Chondrocyte (in vitro differentiated cells): Measurements from ENCODE around the gene USP15. TPM values are rescaled to one million over a fixed set of nuclear protein-coding genes. Genes with fewer than 3 reads are reported as not detected.

Source experiments
- DNase-seq: peaks from one replicate; pipeline ENCODE4 v3.0.0; 2021; ENCODE audit warnings: mixed read lengths, low spot score
- H3K27ac Mint-ChIP-seq: one replicate; pipeline ENCODE4 v1.8.0; 2021; ENCODE audit warnings: mild to moderate bottlenecking, moderate library complexity, mixed read lengths; ENCODE audit not compliant: unreplicated experiment
- H3K27me3 Mint-ChIP-seq: 2 replicates; pipeline ENCODE4 v1.8.0; 2021; ENCODE audit warnings: low read depth, mixed read lengths
- H3K36me3 Mint-ChIP-seq: 2 replicates; pipeline ENCODE4 v1.8.0; 2021; ENCODE audit warnings: low read depth, mixed read lengths
- H3K4me1 Mint-ChIP-seq: 2 replicates; pipeline ENCODE4 v1.8.0; 2021; ENCODE audit warnings: low read depth, mild to moderate bottlenecking, mixed read lengths
- H3K4me3 Mint-ChIP-seq: one replicate; pipeline ENCODE4 v1.8.0; 2021; ENCODE audit warnings: mild to moderate bottlenecking, moderate library complexity, mixed read lengths; ENCODE audit not compliant: unreplicated experiment
- H3K9me3 Mint-ChIP-seq: 2 replicates; pipeline ENCODE4 v1.8.0; 2021; ENCODE audit warnings: low read depth, mixed read lengths
- CTCF ChIP-seq: fragments of 200-600 bp; sonication (generic); IDR thresholded peaks from 2 replicates; pipeline ENCODE4 v1.5.0; 2021; ENCODE audit warnings: antibody characterized with exemption, mild to moderate bottlenecking, moderate library complexity
- total RNA-seq: library from RNA; stranded (reverse); gene quantifications from 3 replicates; pipeline ENCODE4 v1.2.1, GENCODE V29; 2021

USP15 gene
- total RNA-seq, 1 donor from 2014 or later = 48.2 TPM

GRCh38 chr12:62382526-62382925, 122.3 kb downstream of the USP15 start:
- Mint-ChIP-seq H3K9me3 (no peaks in the 10 kb centered on the region), H3K4me3 (no peak overlapping the region), H3K27ac (no peak overlapping the region), H3K27me3 (no peaks in the 10 kb centered on the region), H3K4me1 (peaks cover 4% of the 10 kb centered on the region), H3K36me3 (peaks cover 2% of the 10 kb centered on the region)
- DNase-seq = no peak
- no peak for TF ChIP-seq CTCF

- H3K27ac Mint-ChIP-seq = peak overlapping the region; percentile 36
- no peaks in the 10 kb centered on the region for H3K9me3 Mint-ChIP-seq
- H3K36me3 Mint-ChIP-seq = peaks cover 21% of the 10 kb centered on the region
- H3K4me3 Mint-ChIP-seq = no peak overlapping the region
- no peak for DNase-seq
- peaks cover 5% of the 10 kb centered on the region for H3K4me1 Mint-ChIP-seq
- no peak for TF ChIP-seq CTCF
- H3K27me3 Mint-ChIP-seq = no peaks in the 10 kb centered on the region
These were observed 136.5 kb downstream of the USP15 start for GRCh38 chr12:62396750-62397149.

- Mint-ChIP-seq H3K4me1 (peaks cover 5% of the 10 kb centered on the region), H3K4me3 (no peak overlapping the region), H3K9me3 (no peaks in the 10 kb centered on the region), H3K36me3 (peaks cover 23% of the 10 kb centered on the region), H3K27ac (no peak overlapping the region), H3K27me3 (no peaks in the 10 kb centered on the region)
- DNase-seq = no peak
- no peak for TF ChIP-seq CTCF
These were observed 139.9 kb downstream of the USP15 start for GRCh38 chr12:62400135-62400534.

GRCh38 chr12:62401631-62402030, 141.4 kb downstream of the USP15 start:
- H3K4me1 Mint-ChIP-seq = peaks cover 4% of the 10 kb centered on the region
- no peak for DNase-seq
- no peak overlapping the region for H3K4me3 Mint-ChIP-seq
- H3K9me3 Mint-ChIP-seq = no peaks in the 10 kb centered on the region
- no peak overlapping the region for H3K27ac Mint-ChIP-seq
- TF ChIP-seq CTCF = no peak
- H3K36me3 Mint-ChIP-seq = peaks cover 19% of the 10 kb centered on the region
- no peaks in the 10 kb centered on the region for H3K27me3 Mint-ChIP-seq

- Mint-ChIP-seq H3K4me1 (no peaks in the 10 kb centered on the region), H3K27me3 (no peaks in the 10 kb centered on the region), H3K27ac (no peak overlapping the region), H3K4me3 (no peak overlapping the region), H3K36me3 (peaks cover 18% of the 10 kb centered on the region), H3K9me3 (no peaks in the 10 kb centered on the region)
- no peak for TF ChIP-seq CTCF
- no peak for DNase-seq
These were observed 142.8 kb downstream of the USP15 start for GRCh38 chr12:62403031-62403430.
